HFF-Myc (cell line): ENCODE measurements around the gene GTF3C4.

Source experiments
- DNase-seq: peaks from one replicate; pipeline ENCODE4 v3.0.0-alpha.2; 2011; ENCODE audit warnings: low read depth; ENCODE audit errors: extremely low read depth
- H3K4me3 ChIP-seq: replicated peaks from 2 replicates; pipeline ENCODE4 v1.5.1; 2011; ENCODE audit warnings: low read depth, mild to moderate bottlenecking, control low read depth, low read length
- TF ChIP-seq, protein P1 (sequence below): IDR thresholded peaks from 2 replicates; pipeline ENCODE4 v1.5.1; 2012; ENCODE audit warnings: mild to moderate bottlenecking, low read depth, low read length, control low read depth; ENCODE audit errors: missing control alignments

Gene GTF3C4

DNA sequence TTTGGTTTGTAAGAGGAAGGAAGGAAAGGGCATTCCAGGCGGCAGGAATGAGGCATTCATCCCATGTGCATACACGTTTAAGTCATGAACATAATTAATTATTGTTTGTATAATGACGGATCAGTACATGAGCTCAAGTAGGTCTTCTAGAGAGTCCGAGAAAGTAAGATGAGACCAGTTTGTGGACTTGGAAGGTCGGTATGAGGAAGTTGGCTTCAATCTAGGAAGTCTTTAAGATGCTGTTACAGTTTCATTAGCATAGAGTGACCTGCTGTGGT lies 2.1 kb downstream of the GTF3C4 start:
- DNase-seq: no peak
- H3K4me3 ChIP-seq: peak overlapping the region; percentile 96
- TF ChIP-seq, protein P1, sequence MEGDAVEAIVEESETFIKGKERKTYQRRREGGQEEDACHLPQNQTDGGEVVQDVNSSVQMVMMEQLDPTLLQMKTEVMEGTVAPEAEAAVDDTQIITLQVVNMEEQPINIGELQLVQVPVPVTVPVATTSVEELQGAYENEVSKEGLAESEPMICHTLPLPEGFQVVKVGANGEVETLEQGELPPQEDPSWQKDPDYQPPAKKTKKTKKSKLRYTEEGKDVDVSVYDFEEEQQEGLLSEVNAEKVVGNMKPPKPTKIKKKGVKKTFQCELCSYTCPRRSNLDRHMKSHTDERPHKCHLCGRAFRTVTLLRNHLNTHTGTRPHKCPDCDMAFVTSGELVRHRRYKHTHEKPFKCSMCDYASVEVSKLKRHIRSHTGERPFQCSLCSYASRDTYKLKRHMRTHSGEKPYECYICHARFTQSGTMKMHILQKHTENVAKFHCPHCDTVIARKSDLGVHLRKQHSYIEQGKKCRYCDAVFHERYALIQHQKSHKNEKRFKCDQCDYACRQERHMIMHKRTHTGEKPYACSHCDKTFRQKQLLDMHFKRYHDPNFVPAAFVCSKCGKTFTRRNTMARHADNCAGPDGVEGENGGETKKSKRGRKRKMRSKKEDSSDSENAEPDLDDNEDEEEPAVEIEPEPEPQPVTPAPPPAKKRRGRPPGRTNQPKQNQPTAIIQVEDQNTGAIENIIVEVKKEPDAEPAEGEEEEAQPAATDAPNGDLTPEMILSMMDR: no peak

DNA sequence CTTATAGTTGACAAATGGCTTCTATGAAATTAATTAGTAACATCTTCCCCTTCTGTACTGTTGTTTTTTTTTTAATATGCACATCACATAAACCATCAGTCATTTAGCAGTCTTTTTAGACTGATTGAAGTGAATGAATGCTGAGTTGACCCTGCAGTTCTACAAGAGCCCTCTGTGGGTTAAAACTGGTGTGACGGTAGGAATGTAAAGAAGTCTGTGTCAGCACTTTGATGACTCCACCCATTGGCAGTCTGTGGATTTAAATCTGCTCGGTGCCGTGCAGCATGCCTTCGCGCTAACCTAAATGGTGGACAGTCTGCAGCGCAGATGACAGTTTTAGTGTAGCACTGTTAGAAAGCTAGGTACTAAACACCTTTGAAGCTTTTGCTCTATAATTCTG lies 3.1 kb downstream of the GTF3C4 start:
- DNase-seq: peak; percentile 40
- no peak overlapping the region for H3K4me3 ChIP-seq
- TF ChIP-seq, protein P1: peak; percentile 12

DNA sequence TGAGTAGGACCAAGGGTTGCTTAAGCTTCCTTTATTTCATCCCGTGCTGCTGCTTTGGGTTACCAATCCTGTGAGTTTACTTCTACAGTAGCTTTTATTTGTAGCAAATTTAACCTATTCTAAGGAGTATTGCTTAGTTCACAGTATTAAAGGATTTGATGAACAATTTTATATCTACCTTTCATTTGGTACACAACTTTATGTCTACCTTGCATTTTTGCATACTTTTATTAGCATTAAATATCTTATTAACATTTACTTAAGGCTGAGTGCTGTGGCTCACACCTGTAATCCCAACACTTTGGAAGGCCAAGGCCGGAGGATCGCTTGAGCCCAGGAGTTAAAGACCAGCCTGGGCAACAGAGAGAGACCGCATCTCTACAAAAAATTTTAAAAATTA lies 4.2 kb downstream of the GTF3C4 start:
- H3K4me3 ChIP-seq: no peak overlapping the region
- TF ChIP-seq, protein P1: no peak
- DNase-seq: no peak

DNA sequence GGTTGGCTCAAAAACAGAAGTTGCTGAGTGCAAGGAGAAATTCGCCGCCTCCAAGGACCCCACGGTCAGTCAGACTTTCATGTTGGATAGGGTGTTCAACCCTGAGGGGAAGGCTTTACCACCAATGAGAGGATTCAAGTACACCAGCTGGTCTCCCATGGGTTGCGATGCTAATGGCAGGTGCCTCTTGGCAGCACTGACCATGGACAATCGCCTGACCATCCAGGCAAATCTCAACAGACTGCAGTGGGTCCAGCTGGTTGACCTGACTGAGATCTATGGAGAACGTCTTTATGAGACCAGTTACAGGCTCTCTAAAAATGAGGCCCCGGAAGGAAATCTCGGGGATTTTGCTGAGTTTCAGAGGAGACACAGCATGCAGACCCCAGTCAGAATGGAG lies 7.7 kb downstream of the GTF3C4 start:
- H3K4me3 ChIP-seq: no peak overlapping the region
- TF ChIP-seq, protein P1: no peak
- DNase-seq: no peak

DNA sequence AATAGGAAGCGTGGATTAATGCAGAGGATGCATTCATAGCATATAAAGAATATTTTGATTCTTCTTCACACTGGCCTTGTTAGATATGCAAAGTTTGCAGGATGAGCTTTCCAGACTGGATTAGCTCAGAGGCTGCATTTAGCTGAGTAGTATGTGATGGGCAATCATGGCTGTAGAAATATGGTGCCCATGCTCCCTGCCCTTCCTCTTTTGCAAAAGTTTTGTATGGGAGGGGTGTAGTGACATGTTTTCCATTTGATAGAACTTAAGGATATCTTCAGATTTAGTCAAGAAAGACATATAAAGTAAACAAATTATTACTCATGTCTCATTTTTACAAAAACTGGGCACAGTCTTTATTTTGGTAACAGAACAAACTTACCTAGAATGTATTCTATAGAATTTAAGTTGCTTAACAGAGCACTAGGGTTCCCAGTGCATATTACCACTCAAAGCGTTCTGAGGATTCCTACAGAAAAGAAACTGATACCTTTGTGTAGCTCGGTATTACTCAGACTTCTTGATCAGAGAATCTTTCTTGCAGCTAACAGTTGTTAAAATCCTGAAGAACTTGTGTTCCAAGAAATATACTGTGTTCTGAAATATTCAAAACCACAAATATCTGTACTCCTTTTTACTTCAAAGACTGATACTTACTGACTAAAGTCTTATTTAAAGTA lies 9.8 kb downstream of the GTF3C4 start:
- H3K4me3 ChIP-seq: no peak overlapping the region
- no peak for DNase-seq
- TF ChIP-seq, protein P1: no peak

DNA sequence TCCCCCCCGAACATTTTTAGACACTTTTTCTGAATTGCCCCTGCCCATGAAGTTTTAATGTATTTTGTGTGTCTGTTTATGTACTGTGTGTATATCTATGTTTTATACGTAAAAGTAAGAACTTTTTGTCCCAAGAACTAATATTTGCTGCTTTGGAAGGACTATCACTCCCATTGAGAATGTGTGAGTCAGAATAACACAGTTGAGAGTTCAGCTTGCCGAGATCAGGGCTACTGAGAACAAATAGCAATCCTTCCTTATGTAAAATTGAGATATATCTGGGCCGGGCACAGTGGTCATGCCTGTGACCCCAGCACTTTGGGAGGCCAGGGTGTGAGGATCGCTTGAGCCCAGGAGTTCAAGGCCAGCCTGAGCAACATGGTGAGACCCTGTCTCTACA lies 11.3 kb downstream of the GTF3C4 start:
- DNase-seq: no peak
- TF ChIP-seq, protein P1: no peak
- no peak overlapping the region for H3K4me3 ChIP-seq

DNA sequence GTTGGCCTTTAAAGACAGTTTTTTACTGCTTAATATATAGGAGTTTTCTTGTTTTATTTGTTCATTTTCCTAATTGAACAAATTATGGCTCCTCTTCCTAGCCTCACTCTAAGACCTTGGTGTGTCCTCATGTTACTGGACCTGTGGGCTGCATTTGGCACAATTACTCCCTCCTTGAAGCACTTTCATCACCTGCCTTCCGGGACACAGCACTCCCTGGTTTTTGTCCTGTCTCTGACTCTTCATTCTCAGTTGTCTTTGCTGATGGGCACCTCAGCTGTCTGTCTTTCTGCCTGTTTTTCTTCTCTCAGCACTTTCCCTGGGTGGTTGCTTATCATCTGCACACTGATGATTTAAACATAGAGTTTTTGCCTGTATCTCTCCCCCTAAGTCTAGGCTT lies 13.6 kb downstream of the GTF3C4 start:
- no peak for DNase-seq
- H3K4me3 ChIP-seq: no peak overlapping the region
- TF ChIP-seq, protein P1: no peak
